Spleen (tissue), 11 donors: Measurements from ENCODE around the gene FABP3. TPM values are rescaled to one million over a fixed set of nuclear protein-coding genes. Genes with fewer than 3 reads are reported as not detected.

Source experiments
- DNase-seq: peaks from one replicate; pipeline ENCODE4 v3.0.0-alpha.2; 2020
- H3K27ac ChIP-seq, 8 donors: fragments of 200-600 bp; sonication (generic) in 7 of 8; 1 replicate in 4 of 8; 2 replicates in 4 of 8; pipeline versions ENCODE4 v1.5.0 to v1.8.0; 2016 to 2021; ENCODE audit warnings: inconsistent platforms in 4 of 8, mild to moderate bottlenecking in 4 of 8, moderate library complexity in 1 of 8
- H3K27me3 ChIP-seq, 7 donors: fragments of 200-600 bp; sonication (generic) in 6 of 7; replicated peaks in 1 of 7; 1 replicate in 4 of 7; 2 replicates in 3 of 7; pipeline versions ENCODE4 v1.5.0 to v1.8.0; 2016 to 2021; ENCODE audit warnings: inconsistent platforms in 3 of 7, mild to moderate bottlenecking in 1 of 7
- H3K36me3 ChIP-seq, 6 donors: fragments of 200-600 bp; sonication (generic) in 5 of 6; 1 replicate in 4 of 6; 2 replicates in 2 of 6; pipeline versions ENCODE4 v1.5.0 to v1.8.0; 2016 to 2021; ENCODE audit warnings: inconsistent platforms in 2 of 6
- H3K4me1 ChIP-seq, 6 donors: fragments of 200-600 bp; sonication (generic) in 5 of 6; 1 replicate in 3 of 6; 2 replicates in 3 of 6; pipeline versions ENCODE4 v1.5.0 to v1.8.0; 2016 to 2021; ENCODE audit warnings: inconsistent platforms in 3 of 6
- H3K4me3 ChIP-seq, 8 donors: fragments of 200-600 bp; sonication (generic) in 7 of 8; 1 replicate in 4 of 8; 2 replicates in 4 of 8; pipeline versions ENCODE4 v1.5.0 to v1.8.0; 2016 to 2021; ENCODE audit warnings: inconsistent platforms in 4 of 8, mild to moderate bottlenecking in 4 of 8, moderate library complexity in 2 of 8
- H3K9me3 ChIP-seq, 8 donors: fragments of 200-600 bp; sonication (generic) in 7 of 8; 1 replicate in 4 of 8; 2 replicates in 4 of 8; pipeline versions ENCODE4 v1.5.0 to v1.8.0; 2016 to 2021; ENCODE audit warnings: inconsistent platforms in 4 of 8
- POLR2A ChIP-seq, 3 donors: fragments of 450-650 bp; IDR thresholded peaks; one replicate each; pipeline ENCODE4 v1.5.1; 2017; ENCODE audit warnings: antibody characterized with exemption in 3 of 3, mild to moderate bottlenecking in 1 of 3
- POLR2AphosphoS5 ChIP-seq, 3 donors: sonication (generic); formaldehyde crosslinking; IDR thresholded peaks; one replicate each; pipeline ENCODE4 v1.5.1; 2017; ENCODE audit warnings: antibody characterized with exemption in 3 of 3
- WGBS, 5 donors: extraction: QIAGEN DNeasy Blood & Tissue Kit in 3 of 5; methylation state at CpG; one replicate each; pipeline versions ENCODE4 v1.1.5 to v1.1.7; 2013 to 2018; 5-methylcytosine and 5-hydroxymethylcytosine counted together
- intact Hi-C: fragments of 100-400 bp; cut with DNase I; formaldehyde crosslinking; loops from one replicate; pipeline ENCODE4 v1.15.0; 2023; ENCODE audit warnings: low total_unique reads
- polyA plus RNA-seq, 3 donors: library from polyadenylated mRNA; stranded (reverse); fragments of 200-250 nt; gene quantifications; one replicate each; pipeline ENCODE4 v1.2.1, GENCODE V29; 2013
- total RNA-seq, 7 donors: library from RNA; depleted of rRNA in 3 of 7; stranded (reverse); fragments of >200 nt in 3 of 7; fragmentation: NEBNext Ultra II Directional in 4 of 7; extraction: Animal tissue kit (Norgen Biotek cat#: 25700) in 4 of 7; gene quantifications; one replicate each; pipeline versions ENCODE4 v1.1.0 to v1.2.1, GENCODE V29; 2016 to 2021
- TF ChIP-seq, protein P1 (sequence below), 11 experiments: fragments of 200-600 bp in 7 of 11; fragments of 450-650 bp in 4 of 11; sonication (generic) in 4 of 11; IDR thresholded peaks in 8 of 11; conservative IDR thresholded peaks in 3 of 11; 1 replicate in 7 of 11; 2 replicates in 4 of 11; pipeline versions ENCODE4 v1.4.0 to v1.8.0; 2016 to 2021; ENCODE audit warnings: antibody characterized with exemption in 11 of 11, inconsistent platforms in 4 of 11, mild to moderate bottlenecking in 1 of 11
- donor health status: healthy with polysubstance abuse.
- donor health status: DM: no; HTN: no; CAD: no; lungs with moderate emphysema.
- donor health status: DM: no; HTN: no; CAD: no.
- donor health status: Bipolar disorder and iron deficiency.
- donor health status: healthy.
- donor health status: DM: no; HTN: no; CAD: no.
- donor health status: DM: yes; HTN: yes; CAD: no.

Gene FABP3
- total and polyA plus RNA-seq, 10 donors = 4.1 to 57.1 (median 23.4) TPM

DNA sequence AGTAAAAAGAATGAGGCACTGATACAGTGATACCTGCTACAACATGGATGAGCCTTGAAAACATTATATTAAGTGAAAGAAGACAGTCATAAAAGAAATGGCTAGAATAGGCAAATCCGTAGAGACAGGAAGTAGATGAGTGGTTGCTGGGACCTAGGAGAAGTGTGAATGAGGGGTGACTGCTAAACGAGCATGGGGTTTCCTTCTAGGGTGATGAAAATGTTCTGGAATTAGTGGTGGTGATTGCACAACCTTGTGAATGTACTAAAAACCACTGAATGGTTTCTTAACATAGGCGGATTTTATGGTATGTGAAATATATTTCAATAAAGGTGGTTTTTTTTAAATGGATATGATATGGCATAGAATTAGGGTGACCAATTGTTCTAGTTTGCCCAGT is 27.5 kb upstream of the FABP3 start:
- no peaks in the 10 kb centered on the region for H3K36me3 ChIP-seq
- WGBS, 5 donors = 18 to 43% (median 27%) methylated on average over 3 of the region's 3 CpGs
- H3K9me3 ChIP-seq = no peaks in the 10 kb centered on the region
- no peak for DNase-seq
- intact Hi-C loops = no loop called here
- no peak overlapping the region for H3K4me3 ChIP-seq
- no peak overlapping the region for H3K27ac ChIP-seq
- no peak for TF ChIP-seq POLR2A (IDR thresholded peaks at IDR 0.05)
- TF ChIP-seq, protein P1, sequence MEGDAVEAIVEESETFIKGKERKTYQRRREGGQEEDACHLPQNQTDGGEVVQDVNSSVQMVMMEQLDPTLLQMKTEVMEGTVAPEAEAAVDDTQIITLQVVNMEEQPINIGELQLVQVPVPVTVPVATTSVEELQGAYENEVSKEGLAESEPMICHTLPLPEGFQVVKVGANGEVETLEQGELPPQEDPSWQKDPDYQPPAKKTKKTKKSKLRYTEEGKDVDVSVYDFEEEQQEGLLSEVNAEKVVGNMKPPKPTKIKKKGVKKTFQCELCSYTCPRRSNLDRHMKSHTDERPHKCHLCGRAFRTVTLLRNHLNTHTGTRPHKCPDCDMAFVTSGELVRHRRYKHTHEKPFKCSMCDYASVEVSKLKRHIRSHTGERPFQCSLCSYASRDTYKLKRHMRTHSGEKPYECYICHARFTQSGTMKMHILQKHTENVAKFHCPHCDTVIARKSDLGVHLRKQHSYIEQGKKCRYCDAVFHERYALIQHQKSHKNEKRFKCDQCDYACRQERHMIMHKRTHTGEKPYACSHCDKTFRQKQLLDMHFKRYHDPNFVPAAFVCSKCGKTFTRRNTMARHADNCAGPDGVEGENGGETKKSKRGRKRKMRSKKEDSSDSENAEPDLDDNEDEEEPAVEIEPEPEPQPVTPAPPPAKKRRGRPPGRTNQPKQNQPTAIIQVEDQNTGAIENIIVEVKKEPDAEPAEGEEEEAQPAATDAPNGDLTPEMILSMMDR (IDR thresholded peaks at IDR 0.05 in 8 of 11, conservative IDR thresholded peaks at IDR 0.05 in 3 of 11) = no peak
- no peak for TF ChIP-seq POLR2AphosphoS5 (IDR thresholded peaks at IDR 0.05)
- peaks cover 0 to 15% (median 0%) of the 10 kb centered on the region in 6 donors for H3K4me1 ChIP-seq
- H3K27me3 ChIP-seq = no peaks in the 10 kb centered on the region

DNA sequence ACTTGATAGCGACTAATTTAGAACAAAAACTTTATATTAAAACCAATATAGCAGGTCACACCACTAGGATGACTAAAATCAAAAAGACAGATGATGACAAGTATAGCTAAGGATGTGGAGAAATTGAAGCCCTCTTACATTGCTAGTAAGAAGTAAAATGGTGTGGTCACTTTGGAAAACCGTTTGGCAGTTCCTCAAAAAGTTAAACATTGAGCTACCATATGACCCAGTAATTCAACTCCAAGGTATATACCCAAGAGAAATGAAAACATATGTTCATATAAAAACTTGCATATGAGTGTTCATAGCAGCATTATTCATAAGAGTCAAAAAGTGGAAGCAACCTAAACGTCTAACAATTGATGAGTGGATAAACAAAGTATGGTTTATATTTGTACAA is 27.1 kb upstream of the FABP3 start:
- no peaks in the 10 kb centered on the region for H3K27me3 ChIP-seq
- no peak for DNase-seq
- H3K9me3 ChIP-seq = no peaks in the 10 kb centered on the region
- H3K27ac ChIP-seq = no peak overlapping the region
- intact Hi-C loops = loop anchor here (10.0 kb wide), 1 partner anchor 145 kb away; no protein-coding TSS in a partner anchor
- H3K4me1 ChIP-seq = peaks cover 0 to 19% (median 2%) of the 10 kb centered on the region in 6 donors
- H3K36me3 ChIP-seq = no peaks in the 10 kb centered on the region
- H3K4me3 ChIP-seq = no peak overlapping the region
- TF ChIP-seq POLR2A (IDR thresholded peaks at IDR 0.05) = no peak
- TF ChIP-seq, protein P1 (IDR thresholded peaks at IDR 0.05 in 8 of 11, conservative IDR thresholded peaks at IDR 0.05 in 3 of 11) = no peak
- no peak for TF ChIP-seq POLR2AphosphoS5 (IDR thresholded peaks at IDR 0.05)
- 43 to 59% (median 47%) methylated on average over 3 of the region's 3 CpGs for WGBS, 5 donors

DNA sequence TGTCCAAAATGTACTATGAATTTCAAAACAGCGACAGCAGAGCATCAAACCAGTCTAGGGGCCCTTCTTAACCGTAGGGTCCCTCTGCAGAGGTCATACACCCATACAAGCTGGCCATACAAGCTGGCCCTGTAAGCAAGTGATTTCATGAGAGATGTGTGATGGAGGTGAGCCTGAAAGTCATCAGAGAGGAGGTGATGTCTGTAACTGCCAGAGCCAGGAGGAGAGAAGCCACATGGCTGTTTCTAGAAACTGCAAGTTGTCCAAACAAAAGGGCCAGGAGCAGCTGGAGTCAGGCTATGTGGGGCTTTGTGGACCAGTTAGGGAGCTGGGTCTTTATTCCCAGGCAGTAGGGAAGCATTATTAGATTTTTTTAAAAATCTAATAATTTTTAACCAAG is 25.4 kb upstream of the FABP3 start:
- no peak overlapping the region for H3K4me3 ChIP-seq
- no peak overlapping the region for H3K27ac ChIP-seq
- no peaks in the 10 kb centered on the region for H3K27me3 ChIP-seq
- TF ChIP-seq POLR2A (IDR thresholded peaks at IDR 0.05) (no peak), POLR2AphosphoS5 (IDR thresholded peaks at IDR 0.05) (no peak)
- TF ChIP-seq, protein P1 (IDR thresholded peaks at IDR 0.05 in 8 of 11, conservative IDR thresholded peaks at IDR 0.05 in 3 of 11) = no peak
- peaks cover 0 to 31% (median 11%) of the 10 kb centered on the region in 6 donors for H3K4me1 ChIP-seq
- H3K9me3 ChIP-seq = no peaks in the 10 kb centered on the region
- 81 to 94% (median 88%) methylated on average over 2 of the region's 2 CpGs for whole genome bisulfite sequencing, 5 donors
- no peaks in the 10 kb centered on the region for H3K36me3 ChIP-seq
- intact Hi-C loops = loop anchor here (10.0 kb wide), 1 partner anchor 147 kb away; no protein-coding TSS in a partner anchor
- DNase-seq = no peak

- no peak for DNase-seq
- Histone ChIP-seq H3K9me3 (no peaks in the 10 kb centered on the region), H3K4me3 (no peak overlapping the region), H3K36me3 (no peaks in the 10 kb centered on the region), H3K27me3 (no peaks in the 10 kb centered on the region), H3K4me1 (peaks cover 0 to 31% (median 11%) of the 10 kb centered on the region in 6 donors), H3K27ac (no peak overlapping the region)
- no peak for TF ChIP-seq POLR2AphosphoS5 (IDR thresholded peaks at IDR 0.05)
- TF ChIP-seq, protein P1 (IDR thresholded peaks at IDR 0.05 in 8 of 11, conservative IDR thresholded peaks at IDR 0.05 in 3 of 11) = no peak
- TF ChIP-seq POLR2A (IDR thresholded peaks at IDR 0.05) = no peak
- intact Hi-C loops = loop anchor here (10.0 kb wide), 1 partner anchor 147 kb away; no protein-coding TSS in a partner anchor
- 47 to 68% (median 61%) methylated on average over 3 to 4 of the region's 4 CpGs for WGBS, 5 donors
Observed at GRCh38 chr1:31397360-31398095, 24.7 kb upstream of the FABP3 start.
